Stimulated activated CD4-positive, alpha-beta T cell treated with anti-CD3 and anti-CD28 coated beads, Interleukin-15, amount 100 ng/mL, for 48 hours (primary cell): ENCODE data around the gene NCOA3.
"Not testable (repeated sequence)": the region's sequence is repeated elsewhere in the genome, so short reads cannot be mapped to it uniquely, and the experiment has no call there.

Experiments used
- DNase-seq, 2 donors: peaks; one replicate each; pipeline ENCODE4 v3.0.0-alpha.2; 2020; ENCODE audit warnings: low read depth in 2 of 2

Gene NCOA3

DNA sequence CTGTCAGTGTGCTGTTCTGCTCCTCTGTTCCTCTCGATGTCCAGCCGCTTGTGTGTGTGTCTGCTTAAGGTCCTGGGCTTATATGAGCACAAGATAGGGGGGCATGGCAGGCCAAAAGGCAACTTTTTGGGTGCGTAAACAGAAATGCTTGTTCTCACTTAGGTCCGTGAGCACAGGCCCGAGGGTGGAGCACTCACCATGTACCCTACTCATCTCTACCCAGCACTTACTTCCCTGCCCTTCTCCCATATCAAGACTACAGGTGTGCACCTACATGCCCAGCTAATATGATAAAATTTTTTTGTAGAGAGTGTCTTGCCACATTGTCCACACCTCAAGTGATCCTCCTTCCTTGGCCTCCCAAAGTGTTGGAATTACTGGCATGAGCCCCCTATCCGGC, 34.3 kb downstream of the NCOA3 start:
- DNase-seq: no peak

DNA sequence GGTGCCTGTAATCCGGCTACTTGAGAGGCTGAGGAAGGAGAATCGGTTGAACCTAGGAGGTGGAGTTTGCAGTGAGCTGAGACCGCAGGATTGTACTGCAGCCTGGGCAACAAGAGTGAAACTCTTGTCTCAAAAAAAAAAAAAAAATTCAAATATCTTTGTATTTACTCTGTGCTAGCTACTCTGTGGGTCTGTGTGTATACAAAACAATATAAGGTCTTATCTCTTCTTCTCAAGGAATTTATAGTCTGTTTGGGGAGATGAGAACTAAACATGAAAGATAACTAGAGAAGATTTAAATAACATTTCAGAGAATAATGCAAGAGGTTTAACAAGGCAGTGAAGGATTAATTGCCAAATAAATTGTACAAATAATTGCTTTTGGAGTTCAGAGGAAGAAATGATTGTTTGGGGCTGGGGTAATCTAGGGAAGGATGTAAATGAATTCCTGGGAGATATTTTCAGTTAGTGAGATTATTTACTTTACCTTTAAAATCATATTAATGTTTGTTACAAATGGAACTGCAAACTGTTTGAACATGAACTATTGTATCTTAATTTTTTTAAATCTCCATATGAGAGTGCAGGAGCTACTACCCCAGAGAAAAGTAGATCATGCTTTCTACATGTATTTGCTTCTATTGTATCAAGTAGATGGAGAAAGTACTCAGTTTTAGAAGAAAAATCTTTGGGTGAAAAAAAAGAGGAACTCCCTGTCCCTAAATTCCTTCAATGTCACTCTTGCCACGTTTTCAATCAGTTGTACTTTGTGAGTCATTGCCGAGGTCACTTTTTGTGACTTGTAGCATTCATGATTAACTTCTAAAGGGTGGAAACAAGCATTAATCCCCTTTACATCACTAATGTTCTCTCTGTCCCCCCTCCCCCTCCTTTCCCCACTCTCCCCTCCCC, 39.0 kb downstream of the NCOA3 start:
- DNase-seq: no peak

DNA sequence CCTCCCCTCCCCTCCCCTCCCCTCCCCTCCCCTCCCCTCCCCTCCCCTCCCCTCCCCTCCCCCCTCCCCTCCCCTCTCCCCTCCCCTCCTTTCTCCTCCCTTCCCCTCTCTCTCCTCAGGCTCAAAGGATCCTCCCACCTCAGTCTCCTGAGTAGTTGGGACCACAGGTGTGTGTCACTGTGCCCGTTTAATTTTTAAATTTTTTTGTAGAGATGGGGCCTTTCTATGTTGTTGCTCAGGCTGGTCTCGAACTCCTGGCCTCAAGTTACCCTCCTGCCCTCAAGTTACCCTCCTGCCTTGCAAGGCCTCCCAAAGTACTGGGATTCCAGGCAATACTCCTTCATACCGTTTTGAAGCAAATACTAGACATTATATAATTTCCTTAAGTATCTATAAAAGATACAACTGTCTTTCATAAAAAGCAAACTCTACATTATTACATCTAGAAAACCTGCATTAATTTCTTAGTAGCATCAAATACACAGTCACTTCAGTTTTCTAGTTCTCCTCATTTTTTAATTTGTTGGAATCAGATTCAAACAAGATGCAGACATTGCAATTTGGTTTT, 39.8 kb downstream of the NCOA3 start:
- DNase-seq: no peak

DNA sequence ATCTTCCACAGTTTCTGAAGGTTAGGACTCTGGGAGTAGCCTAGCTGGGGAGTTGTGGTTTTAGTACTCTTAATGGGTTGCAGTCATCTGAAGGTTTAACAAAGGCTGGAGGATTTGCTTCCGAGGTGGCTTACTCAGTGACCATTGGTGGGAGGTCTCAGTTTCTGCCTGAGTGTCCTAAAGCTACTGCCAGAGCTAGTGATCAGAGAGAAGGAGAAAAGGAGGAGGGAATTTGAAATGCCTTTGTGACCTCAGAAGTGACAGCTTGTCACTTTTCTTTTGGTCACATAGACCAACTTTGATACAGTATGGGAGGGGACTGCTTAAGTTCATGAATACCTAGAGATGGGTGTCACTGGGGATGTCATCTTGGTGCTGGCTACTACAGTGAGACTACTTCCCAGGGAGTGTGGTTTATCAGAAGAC, 41.3 kb downstream of the NCOA3 start:
- DNase-seq: no peak

DNA sequence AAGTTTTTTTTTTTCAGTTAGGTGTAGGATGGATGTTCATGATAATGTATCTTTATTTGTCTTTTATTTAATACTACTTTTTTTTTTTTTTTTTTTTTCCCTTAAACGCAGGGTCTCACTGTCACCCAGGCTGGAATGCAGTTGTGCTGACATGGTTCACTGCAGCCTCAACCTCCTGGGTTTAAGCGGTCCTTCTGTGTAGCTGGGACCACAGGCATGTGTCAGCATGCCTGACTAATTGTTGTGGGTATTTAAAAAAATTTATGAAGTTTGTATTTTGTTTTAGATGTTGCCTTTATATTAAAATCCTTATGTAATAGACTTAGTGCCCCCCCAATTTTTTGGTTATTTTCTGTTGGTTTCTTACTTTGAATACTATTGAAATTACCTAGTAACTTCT, 42.6 kb downstream of the NCOA3 start:
- DNase-seq: peak in 1 of 2 donors; percentile 7

DNA sequence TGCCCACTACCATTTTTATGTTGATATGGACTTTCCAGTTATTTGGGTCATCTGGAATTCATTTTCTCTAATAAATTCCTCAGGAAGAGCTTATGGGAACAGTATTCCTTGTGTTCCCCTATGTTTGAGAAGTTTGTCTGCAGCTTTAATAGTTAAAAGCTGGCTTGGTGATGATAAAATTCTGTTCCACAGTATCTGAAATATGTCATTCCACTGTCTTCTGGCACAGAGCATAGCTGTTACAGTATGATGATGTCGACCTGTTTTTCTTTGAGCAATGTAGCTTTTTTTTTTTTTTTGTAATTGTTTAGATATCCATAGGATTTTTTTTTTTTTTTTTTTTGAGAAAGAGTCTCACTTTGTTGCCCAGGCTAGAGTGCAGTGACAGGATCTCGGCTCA, 43.2 kb downstream of the NCOA3 start:
- DNase-seq: no peak

DNA sequence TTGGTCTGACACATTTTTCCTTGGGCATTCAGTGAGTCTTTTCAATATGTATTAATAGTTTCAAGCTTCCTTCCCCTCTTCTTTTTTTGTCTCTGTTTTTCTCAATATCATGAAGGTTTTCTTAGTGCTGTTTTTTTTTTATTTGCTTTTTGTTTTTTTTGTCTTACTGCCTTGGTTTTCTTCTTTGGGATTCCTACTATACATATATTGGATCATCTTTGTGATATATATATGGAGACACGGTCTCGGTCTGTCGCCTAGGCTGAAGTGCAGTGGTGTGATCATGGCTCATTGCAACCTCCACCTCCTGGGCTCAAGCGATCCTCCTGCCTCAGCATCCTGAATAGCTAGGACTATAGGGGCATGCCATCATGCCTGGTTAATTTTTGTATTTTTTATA, 43.8 kb downstream of the NCOA3 start:
- DNase-seq: no peak

DNA sequence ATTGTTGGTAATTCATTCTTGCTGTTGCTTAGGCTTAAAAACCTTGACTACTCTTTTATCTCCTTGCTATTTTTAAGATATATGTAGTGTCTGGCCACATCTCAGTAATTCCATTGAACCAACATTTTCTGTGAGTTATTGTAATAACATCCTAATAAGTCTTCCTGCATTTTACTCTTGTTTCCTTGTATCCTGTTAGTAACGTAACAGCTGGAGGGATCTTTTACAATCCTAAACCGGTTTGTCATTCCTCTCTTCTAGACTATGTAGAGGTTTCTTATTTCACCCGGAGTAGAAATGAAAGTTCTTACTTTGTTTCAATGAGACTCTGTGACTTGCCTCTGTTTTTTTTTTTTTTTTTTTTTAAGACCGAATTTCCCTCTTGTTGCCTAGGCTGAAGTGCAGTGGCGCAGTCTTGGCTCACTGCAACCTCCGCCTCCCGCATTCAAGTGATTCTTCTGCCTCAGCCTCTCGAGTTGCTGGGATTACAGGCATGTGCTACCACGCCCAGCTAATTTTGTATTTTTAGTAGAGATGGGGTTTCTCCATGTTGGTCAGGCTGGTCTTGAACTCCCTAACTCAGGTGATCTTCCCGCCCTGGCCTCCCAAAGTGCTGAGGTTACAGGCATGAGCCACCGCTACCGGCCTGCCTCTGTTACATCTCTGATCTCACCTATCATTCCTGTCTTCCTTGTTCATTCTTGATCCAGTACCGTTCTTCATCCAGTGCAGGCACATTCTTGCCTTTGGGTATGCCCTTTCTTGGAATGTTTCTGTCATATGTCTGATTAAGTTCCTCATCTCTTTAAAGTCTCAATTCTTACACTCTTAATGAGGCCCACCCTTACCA, 44.7 kb downstream of the NCOA3 start:
- no peak for DNase-seq

DNA sequence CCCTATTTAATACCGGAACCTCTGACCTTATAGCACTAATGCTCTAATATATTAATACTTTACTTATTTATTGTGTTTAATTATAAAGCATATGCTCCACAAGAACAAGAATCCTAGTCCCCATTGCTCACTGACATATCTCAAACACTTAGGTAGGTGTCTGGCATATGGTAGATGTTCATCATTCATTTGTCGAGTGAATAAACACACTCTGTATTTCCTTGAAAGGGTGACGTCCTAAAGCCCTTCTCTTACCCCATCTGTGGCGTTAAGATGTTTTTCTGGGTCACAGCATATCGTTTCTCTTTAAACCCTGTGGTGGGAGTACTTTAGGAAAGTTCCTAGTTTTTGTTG, 45.3 kb downstream of the NCOA3 start:
- no peak for DNase-seq

DNA sequence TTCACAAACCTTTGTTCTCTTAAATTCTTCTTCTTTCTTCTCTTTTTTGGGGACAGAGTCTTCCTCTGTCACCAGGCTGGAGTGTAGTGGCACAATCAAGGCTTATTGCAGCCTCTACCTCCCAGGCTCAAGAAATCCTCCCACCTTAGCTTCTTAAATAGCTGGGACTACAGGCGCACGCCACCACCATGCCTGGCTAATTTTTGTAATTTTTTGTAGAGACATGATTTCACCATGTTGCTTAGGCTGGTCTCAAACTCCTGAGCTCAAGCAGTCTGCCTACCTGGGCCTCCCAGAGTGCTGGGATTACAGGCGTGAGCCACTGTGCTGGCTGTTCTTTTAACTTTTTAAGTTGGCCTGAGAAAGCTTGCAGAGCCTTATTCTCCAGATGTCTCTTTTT, 48.0 kb downstream of the NCOA3 start:
- no peak for DNase-seq

DNA sequence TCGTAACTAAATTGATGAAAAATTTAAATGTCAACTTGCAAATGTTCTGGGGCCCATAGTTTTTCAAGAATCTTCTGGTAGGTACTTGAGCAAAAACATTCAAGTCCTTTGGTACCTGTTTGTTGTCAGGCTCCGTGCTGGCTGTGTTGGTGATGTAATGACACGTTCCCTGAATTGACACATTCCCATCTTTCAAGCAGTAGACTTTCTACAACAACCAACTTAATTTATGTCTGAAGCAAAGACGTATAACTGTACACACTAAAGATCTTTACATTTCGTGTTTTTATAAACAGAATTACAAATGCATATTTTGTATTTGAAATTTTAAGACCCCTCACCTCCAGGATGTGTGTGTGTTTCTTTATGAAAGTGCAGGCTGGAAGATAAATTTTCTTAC, 49.5 kb downstream of the NCOA3 start:
- no peak for DNase-seq

DNA sequence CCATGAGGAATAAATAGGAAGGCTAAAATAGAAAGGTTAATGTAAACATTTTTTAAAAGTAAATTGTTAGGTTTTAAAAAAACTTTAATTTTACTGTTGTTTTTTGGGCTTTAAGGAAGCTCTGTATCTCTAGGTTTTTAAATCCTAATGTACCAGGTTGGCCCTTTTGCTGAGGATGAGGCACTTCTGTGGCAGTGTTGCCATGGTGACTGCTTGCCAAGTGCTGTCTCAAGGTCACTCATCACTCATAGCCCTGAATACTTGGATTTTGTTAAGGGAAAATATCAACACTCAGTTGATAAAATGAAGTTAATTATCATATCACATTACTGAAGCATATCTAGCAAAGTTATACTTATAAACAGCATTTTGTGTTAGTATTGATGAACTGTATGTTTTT, 50.2 kb downstream of the NCOA3 start:
- no peak for DNase-seq

DNA sequence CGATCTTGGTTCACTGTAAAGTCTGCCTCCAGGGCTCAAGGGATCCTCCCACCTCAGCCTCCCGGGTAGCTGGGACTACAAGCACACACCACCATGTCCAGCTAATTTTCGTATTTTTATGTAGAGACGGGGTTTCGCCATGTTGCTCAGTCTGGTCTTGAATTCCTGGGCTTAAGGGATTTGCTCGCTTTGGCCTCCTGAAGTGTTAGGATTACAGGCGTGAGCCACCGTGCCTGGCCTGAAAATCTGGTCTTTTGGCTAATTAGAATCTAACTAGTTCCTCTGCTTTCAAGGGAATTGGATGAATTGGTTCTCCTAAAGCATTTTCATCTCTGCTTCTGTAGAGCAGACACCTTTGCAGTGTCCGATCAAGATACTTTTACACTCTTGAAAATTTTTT, 51.3 kb downstream of the NCOA3 start:
- no peak for DNase-seq

DNA sequence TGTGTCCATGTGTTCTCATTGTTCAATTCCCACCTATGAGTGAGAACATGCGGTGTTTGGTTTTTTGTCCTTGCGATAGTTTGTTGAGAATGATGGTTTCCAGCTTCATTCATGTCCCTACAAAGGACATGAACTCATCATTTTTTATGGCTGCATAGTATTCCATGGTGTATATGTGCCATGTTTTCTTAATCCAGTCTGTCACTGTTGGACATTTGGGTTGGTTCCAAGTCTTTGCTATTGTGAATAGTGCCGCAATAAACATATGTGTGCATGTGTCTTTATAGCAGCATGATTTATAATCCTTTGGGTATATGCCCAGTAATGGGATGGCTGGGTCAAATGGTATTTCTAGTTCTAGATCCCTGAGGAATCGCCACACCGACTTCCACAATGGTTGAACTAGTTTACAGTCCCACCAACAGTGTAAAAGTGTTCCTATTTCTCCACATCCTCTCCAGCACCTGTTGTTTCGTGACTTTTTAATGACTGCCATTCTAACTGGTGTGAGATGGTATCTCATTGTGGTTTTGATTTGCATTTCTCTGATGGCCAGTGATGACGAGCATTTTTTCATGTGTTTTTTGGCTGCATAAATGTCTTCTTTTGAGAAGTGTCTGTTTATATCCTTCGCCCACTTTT, 52.0 kb downstream of the NCOA3 start:
- not testable (repeated sequence) for DNase-seq

DNA sequence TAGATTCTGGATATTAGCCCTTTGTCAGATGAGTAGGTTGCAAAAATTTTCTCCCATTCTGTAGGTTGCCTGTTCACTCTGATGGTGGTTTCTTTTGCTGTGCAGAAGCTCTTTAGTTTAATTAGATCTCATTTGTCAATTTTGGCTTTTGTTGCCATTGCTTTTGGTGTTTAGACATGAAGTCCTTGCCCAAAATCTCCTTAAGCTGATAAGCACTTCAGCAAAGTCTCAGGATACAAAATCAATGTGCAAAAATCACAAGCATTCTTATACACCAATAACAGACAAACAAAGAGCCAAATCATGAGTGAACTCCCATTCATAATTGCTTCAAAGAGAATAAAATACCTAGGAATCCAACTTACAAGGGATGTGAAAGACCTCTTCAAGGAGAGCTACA, 52.6 kb downstream of the NCOA3 start:
- DNase-seq: not testable (repeated sequence)

DNA sequence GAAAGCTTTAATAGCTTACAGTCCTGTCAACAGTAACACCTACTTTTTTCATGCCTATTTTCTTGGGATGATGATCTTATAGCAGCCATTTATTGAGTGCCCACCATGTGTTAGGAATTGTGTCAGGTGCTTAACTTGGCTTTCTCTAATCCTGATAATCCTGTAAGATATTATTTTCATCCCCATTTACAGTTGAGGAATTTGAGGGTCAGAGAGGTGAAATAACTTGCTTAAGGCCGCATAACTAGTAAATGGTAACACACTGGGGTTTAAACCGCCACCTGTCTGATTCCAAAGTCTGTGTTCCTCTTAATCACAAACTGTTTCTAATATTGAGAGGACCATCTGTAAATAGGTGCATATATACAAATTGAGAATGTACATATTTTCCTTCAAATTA, 55.5 kb downstream of the NCOA3 start:
- no peak for DNase-seq

DNA sequence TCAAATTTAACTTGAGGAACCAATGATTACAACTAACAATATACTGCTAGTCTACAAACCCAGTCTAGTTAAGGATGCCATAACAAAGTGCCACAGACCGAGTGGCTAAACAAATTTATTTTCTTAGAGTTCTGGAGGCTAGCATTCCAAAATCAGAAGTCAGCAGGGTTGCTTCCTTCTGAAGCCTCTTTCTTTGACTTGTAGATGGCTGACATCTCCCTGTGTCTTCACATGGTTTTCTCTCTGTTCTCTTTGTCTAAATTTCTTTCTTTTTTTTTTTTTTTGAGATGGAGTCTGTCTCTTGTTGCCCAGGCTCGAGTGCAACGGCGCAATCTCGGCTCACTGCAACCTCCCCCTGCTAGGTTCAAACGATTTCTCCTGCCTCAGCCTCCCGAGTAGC, 56.1 kb downstream of the NCOA3 start:
- no peak for DNase-seq

DNA sequence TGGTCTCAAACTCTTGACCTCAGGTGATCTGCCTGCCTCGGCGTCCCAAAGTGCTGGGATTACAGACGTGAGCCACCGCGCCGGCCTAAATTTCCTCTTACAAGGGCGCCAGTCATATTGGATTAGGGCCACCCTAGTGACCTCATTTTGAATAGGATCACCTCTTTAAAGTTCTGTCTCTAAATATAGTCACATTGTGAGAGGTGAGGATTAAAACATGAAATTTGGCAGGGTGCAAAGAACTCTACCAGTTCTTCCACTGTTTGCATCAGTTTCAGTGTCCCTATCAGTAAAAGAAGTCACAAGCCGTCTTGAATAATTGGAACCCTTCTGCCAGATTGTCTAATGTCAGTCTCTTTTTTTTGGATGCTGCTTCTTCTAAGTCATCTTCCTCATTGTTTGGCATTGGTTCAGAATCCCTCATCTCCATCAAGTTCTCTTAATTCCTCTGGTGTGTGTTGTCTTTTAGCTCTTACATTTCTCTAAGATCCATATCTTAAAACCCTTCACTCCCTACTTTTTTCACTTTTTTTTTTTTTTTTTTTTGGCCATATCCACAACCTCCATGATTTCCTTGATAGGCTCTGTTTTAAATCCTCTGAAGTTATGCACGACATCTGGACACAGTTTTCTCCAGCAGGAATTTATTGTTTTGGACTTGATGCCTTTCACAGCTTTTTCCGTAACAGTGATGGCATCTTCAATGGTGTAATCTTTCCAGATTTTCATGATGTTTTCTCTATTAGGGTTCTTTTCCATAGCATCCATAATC, 56.8 kb downstream of the NCOA3 start:
- DNase-seq: no peak

DNA sequence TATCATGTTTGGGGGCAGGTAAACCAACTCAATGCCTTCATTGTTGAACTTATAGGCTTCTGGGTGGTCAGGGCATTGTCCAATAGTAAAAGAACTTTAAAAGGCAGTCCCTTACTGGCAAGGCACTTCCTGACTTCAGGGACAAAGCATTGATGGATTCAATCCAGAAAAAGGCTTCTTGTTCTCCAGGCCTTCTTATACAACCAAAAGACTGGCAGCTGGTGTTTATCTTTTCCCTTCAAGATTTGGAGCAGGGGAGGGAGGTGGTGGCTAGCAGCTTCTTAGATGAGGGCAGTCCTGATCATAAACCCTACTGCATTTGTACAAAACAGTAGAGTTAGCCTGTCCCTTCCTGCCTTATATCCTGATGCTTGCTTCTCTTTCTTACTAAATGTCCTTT, 57.5 kb downstream of the NCOA3 start:
- no peak for DNase-seq

DNA sequence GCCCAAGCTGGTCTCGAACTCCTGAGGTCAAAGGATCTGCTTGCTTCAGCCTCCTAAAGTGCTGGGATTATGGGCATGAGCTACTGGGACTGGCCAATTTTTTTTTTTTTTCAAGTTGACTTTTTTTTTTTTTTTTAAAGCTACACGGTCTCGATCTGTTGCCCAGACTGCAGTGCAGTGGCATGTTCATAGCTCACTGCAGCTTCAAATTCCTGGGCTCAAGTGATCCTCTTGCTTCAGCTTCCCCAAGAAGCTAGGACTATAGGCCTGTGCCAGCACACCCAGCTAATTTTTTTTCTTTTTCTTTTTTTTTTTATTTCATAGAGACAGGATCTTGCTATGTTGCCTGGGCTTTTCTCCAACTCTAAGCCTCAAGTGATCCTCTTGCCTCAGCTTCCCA, 59.5 kb downstream of the NCOA3 start:
- no peak for DNase-seq
